Calu3 (cell line): ENCODE measurements around the gene KLHDC9. TPM values are rescaled to one million over a fixed set of nuclear protein-coding genes. Genes with fewer than 3 reads are reported as not detected.

Experiments
- BruUV-seq: library from RNA; stranded (reverse); fragments of 400-500 nt; replicated peaks from 2 replicates; lab custom pipeline; 2021; lab: Mats Ljungman, UMichigan
- CTCF ChIA-PET: fragments of 300-600 bp; sonication (Branson Sonifier 250); formaldehyde crosslinking; loops from one replicate; lab custom pipeline; 2022; ENCODE audit warnings: antibody characterized with exemption; lab: Charles Lee
- DNase-seq: peaks from one replicate; pipeline ENCODE4 v3.0.0; 2022
- H3K27ac Mint-ChIP-seq: one replicate; pipeline ENCODE4 v1.8.0; 2022; ENCODE audit warnings: mixed read lengths; ENCODE audit not compliant: unreplicated experiment
- H3K27me3 Mint-ChIP-seq: one replicate; pipeline ENCODE4 v1.8.0; 2022; ENCODE audit warnings: mixed read lengths; ENCODE audit not compliant: unreplicated experiment
- H3K36me3 Mint-ChIP-seq: one replicate; pipeline ENCODE4 v1.8.0; 2022; ENCODE audit warnings: mild to moderate bottlenecking, moderate library complexity, mixed read lengths; ENCODE audit not compliant: insufficient read depth, unreplicated experiment
- H3K4me1 Mint-ChIP-seq: one replicate; pipeline ENCODE4 v1.8.0; 2022; ENCODE audit warnings: mild to moderate bottlenecking, low read depth, mixed read lengths; ENCODE audit not compliant: unreplicated experiment
- H3K4me3 Mint-ChIP-seq: one replicate; pipeline ENCODE4 v1.8.0; 2022; ENCODE audit warnings: mild to moderate bottlenecking, low read depth, moderate library complexity, mixed read lengths; ENCODE audit not compliant: unreplicated experiment
- H3K9me3 Mint-ChIP-seq: one replicate; pipeline ENCODE4 v1.8.0; 2022; ENCODE audit warnings: low read depth, mixed read lengths; ENCODE audit not compliant: unreplicated experiment
- intact Hi-C: fragments of 100-400 bp; cut with micrococcal nuclease; formaldehyde crosslinking; loops from one replicate; pipeline ENCODE4 v1.10.0; 2022; ENCODE audit not compliant: unreplicated experiment
- total RNA-seq: library from RNA; stranded (reverse); gene quantifications from 2 replicates; pipeline ENCODE4 v1.2.3, GENCODE V29; 2022
- TF ChIP-seq, protein P1 (sequence below): fragments of 200-600 bp; IDR thresholded peaks from one replicate; pipeline ENCODE4 v1.8.0; 2022; ENCODE audit warnings: antibody characterized with exemption; ENCODE audit not compliant: unreplicated experiment

Gene KLHDC9
- total RNA-seq, 1 experiment from 2014 or later = 5.3 TPM

DNA sequence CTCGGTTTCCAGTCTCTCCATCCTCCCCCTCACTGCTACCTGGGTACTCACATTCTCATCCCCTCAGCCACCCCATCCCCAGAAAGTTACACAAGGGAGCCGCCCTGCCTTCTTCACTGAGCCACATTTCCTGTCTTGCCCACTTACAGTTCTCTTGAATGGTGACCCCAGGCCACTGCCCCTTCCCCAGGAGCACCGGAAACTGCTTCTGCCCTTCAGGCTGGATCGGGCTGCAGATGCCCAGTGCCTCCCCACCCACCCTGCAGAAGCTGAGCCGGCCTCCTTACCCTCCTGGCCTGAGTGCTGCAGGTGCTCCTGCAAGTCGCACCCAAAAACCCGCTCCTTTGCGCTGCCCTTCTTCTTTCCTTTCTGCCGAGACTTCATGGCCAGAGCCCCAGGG lies 28.9 kb upstream of the KLHDC9 start:
- no peaks in the 10 kb centered on the region for H3K9me3 Mint-ChIP-seq
- peaks cover 3% of the 10 kb centered on the region for H3K4me1 Mint-ChIP-seq
- BruUV-seq = no TSS peak
- intact Hi-C loops = no loop called here
- H3K27me3 Mint-ChIP-seq = no peaks in the 10 kb centered on the region
- no peak overlapping the region for H3K4me3 Mint-ChIP-seq
- CTCF ChIA-PET = interaction anchor here (0.6 to 1.4 kb wide), 2 partner anchors 28 to 957 kb away, joined by 4 to 9 read pairs; partner anchors contain the start of gene KLHDC9
- TF ChIP-seq, protein P1, sequence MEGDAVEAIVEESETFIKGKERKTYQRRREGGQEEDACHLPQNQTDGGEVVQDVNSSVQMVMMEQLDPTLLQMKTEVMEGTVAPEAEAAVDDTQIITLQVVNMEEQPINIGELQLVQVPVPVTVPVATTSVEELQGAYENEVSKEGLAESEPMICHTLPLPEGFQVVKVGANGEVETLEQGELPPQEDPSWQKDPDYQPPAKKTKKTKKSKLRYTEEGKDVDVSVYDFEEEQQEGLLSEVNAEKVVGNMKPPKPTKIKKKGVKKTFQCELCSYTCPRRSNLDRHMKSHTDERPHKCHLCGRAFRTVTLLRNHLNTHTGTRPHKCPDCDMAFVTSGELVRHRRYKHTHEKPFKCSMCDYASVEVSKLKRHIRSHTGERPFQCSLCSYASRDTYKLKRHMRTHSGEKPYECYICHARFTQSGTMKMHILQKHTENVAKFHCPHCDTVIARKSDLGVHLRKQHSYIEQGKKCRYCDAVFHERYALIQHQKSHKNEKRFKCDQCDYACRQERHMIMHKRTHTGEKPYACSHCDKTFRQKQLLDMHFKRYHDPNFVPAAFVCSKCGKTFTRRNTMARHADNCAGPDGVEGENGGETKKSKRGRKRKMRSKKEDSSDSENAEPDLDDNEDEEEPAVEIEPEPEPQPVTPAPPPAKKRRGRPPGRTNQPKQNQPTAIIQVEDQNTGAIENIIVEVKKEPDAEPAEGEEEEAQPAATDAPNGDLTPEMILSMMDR = no peak
- DNase-seq = no peak
- H3K36me3 Mint-ChIP-seq = peaks cover 18% of the 10 kb centered on the region
- no peak overlapping the region for H3K27ac Mint-ChIP-seq

- intact Hi-C loops = no loop called here
- Mint-ChIP-seq H3K4me3 (no peak within 1 kb of the TSS), H3K4me1 (no peaks in the 10 kb centered on the region), H3K27ac (no peak within 1 kb of the TSS), H3K9me3 (no peaks in the 10 kb centered on the region), H3K27me3 (no peaks in the 10 kb centered on the region), H3K36me3 (peaks cover 24% of the 10 kb centered on the region)
- no peak for DNase-seq
- BruUV-seq = no TSS peak
- TF ChIP-seq, protein P1 = no peak
- CTCF ChIA-PET = interaction anchor here (5.0 kb wide), 1 partner anchor 28 kb away, joined by 56 read pairs; the partner anchor contains the start of gene KLHDC9
Observed at GRCh38 chr1:161069731-161070270, 28.4 kb upstream of the KLHDC9 start, which contains the start of gene ARHGAP30. Gene ARHGAP30, minus strand, starts transcription at chr1:161069891. Its CDS starts 267 bp downstream, at chr1:161069624.

DNA sequence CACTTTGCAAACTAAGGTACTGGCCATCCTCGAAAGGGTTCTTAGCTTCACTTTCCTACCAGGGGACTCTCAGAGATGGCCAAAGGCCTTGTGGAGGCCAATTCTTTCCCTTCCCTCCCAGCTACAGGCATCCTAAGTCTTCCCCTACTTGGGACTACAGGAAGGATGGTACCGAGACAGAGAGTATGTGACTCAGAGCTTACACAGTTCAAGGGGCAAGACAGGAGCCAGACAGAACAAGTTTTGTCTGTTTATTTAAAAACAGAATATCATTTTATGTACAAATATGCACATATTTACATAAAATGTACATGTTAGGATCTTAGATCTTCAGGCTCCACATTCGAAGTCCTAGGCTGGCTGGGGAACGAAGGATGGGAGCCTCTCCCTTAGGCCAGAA lies 27.4 kb upstream of the KLHDC9 start:
- H3K36me3 Mint-ChIP-seq = peaks cover 31% of the 10 kb centered on the region
- CTCF ChIA-PET = interaction anchor here (0.7 to 5.0 kb wide), 2 partner anchors 27 to 61 kb away, joined by 5 to 56 read pairs; partner anchors contain the start of genes DEDD and KLHDC9
- H3K27ac Mint-ChIP-seq = no peak overlapping the region
- no peaks in the 10 kb centered on the region for H3K4me1 Mint-ChIP-seq
- BruUV-seq = no TSS peak
- no peaks in the 10 kb centered on the region for H3K27me3 Mint-ChIP-seq
- no peak for DNase-seq
- TF ChIP-seq, protein P1 = no peak
- H3K9me3 Mint-ChIP-seq = no peaks in the 10 kb centered on the region
- intact Hi-C loops = loop anchor here (1.0 kb wide), 1 partner anchor 28 kb away; the partner anchor contains the start of gene KLHDC9
- H3K4me3 Mint-ChIP-seq = no peak overlapping the region

DNA sequence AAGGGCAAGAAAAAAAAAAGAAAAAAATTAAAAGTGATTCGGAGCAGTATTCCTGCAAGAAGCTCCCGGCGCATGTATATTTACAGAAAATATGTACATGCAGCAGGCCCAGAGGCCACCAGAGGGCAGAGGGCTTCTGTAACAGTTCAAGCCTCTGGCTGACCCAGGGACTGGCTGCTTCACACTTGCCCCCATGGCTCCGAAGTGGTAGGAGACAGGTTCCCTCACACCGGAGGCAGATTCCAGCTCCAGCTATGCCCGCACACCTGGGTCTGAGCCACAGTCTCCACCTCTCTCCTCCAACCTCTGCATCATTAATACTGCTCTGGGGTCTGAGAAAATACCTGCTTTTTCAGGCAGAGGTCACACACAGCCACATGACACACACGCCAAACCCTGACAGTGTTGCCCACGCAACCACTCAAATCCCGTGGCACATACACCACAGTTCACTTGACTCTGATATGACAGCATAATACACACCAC lies 26.2 kb upstream of the KLHDC9 start:
- no peaks in the 10 kb centered on the region for H3K9me3 Mint-ChIP-seq
- H3K4me1 Mint-ChIP-seq = no peaks in the 10 kb centered on the region
- TF ChIP-seq, protein P1 = peak; percentile 80
- TSS peak; percentile 22 for BruUV-seq
- intact Hi-C loops = loop anchor here (1.0 kb wide), 1 partner anchor 26 kb away; the partner anchor contains the start of gene KLHDC9
- DNase-seq = peak; percentile 71
- no peak overlapping the region for H3K4me3 Mint-ChIP-seq
- peaks cover 41% of the 10 kb centered on the region for H3K36me3 Mint-ChIP-seq
- H3K27me3 Mint-ChIP-seq = no peaks in the 10 kb centered on the region
- H3K27ac Mint-ChIP-seq = peak overlapping the region; percentile 38
- CTCF ChIA-PET = interaction anchor here (0.6 to 5.0 kb wide), 6 partner anchors 17 to 78 kb away, joined by 3 to 56 read pairs (median 5); partner anchors contain the start of genes KLHDC9, NECTIN4 and USF1
